AG09309 (cell line): ENCODE data around the gene OR4K5.

Source experiments
- DNase-seq: peaks from one replicate; pipeline ENCODE4 v3.0.0-alpha.2; 2010; ENCODE audit warnings: low read depth
- H3K4me3 ChIP-seq: 2 replicates; pipeline ENCODE4 v1.5.1; 2011; ENCODE audit warnings: mild to moderate bottlenecking, low read depth, low read length, moderate library complexity; ENCODE audit not compliant: control insufficient read depth
- TF ChIP-seq, protein P1 (sequence below): IDR thresholded peaks from 2 replicates; pipeline ENCODE4 v1.5.1; 2011; ENCODE audit warnings: mild to moderate bottlenecking, low read depth, low read length, inconsistent platforms; ENCODE audit not compliant: insufficient read depth, control insufficient read depth; ENCODE audit errors: missing control alignments

The OR4K5 gene, protein sequence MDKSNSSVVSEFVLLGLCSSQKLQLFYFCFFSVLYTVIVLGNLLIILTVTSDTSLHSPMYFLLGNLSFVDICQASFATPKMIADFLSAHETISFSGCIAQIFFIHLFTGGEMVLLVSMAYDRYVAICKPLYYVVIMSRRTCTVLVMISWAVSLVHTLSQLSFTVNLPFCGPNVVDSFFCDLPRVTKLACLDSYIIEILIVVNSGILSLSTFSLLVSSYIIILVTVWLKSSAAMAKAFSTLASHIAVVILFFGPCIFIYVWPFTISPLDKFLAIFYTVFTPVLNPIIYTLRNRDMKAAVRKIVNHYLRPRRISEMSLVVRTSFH

GRCh38 chr14:19920021-19920657 is at the start of gene OR4K5:
TSS of gene OR4K5 (plus strand) at chr14:19920607. CDS start at chr14:19920607, 0 bp downstream.
- TF ChIP-seq, protein P1, sequence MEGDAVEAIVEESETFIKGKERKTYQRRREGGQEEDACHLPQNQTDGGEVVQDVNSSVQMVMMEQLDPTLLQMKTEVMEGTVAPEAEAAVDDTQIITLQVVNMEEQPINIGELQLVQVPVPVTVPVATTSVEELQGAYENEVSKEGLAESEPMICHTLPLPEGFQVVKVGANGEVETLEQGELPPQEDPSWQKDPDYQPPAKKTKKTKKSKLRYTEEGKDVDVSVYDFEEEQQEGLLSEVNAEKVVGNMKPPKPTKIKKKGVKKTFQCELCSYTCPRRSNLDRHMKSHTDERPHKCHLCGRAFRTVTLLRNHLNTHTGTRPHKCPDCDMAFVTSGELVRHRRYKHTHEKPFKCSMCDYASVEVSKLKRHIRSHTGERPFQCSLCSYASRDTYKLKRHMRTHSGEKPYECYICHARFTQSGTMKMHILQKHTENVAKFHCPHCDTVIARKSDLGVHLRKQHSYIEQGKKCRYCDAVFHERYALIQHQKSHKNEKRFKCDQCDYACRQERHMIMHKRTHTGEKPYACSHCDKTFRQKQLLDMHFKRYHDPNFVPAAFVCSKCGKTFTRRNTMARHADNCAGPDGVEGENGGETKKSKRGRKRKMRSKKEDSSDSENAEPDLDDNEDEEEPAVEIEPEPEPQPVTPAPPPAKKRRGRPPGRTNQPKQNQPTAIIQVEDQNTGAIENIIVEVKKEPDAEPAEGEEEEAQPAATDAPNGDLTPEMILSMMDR: no peak
- no peak for DNase-seq
- H3K4me3 ChIP-seq: no peak within 1 kb of the TSS

- TF ChIP-seq, protein P1: no peak
- H3K4me3 ChIP-seq: no peak overlapping the region
- no peak for DNase-seq
These were observed 47.2 kb upstream of the OR4K5 start for GRCh38 chr14:19873178-19873577.

DNA sequence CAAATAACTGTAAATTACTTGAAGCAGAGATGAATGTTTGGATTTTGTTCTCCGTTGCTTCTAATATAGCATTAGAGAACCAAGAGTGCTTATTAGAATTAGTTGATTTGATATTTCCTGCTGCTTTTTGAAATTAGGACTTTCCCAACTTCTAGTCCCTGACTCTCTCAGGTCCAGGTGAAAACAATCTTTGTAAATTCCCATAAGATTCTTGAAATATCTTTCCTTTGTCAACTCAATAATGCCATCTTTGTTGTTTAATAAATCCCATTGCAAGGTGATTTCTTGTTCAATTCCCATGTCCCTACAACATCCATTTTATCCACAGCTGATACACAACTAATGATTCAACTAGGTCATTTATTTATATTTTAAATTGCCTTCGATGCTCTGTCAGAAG is 45.6 kb upstream of the OR4K5 start, which contains the start of gene OR4K2:
Gene OR4K2 (plus strand): TSS at position 301 of the 400 bp plus-strand sequence. CDS start 1,126 bp downstream, outside the sequence.
- TF ChIP-seq, protein P1: no peak
- H3K4me3 ChIP-seq: no peak within 1 kb of the TSS
- DNase-seq: no peak

- H3K4me3 ChIP-seq: no peak overlapping the region
- no peak for DNase-seq
- TF ChIP-seq, protein P1: peak; percentile 13
These were observed 42.3 kb upstream of the OR4K5 start for GRCh38 chr14:19878029-19878642.

DNA sequence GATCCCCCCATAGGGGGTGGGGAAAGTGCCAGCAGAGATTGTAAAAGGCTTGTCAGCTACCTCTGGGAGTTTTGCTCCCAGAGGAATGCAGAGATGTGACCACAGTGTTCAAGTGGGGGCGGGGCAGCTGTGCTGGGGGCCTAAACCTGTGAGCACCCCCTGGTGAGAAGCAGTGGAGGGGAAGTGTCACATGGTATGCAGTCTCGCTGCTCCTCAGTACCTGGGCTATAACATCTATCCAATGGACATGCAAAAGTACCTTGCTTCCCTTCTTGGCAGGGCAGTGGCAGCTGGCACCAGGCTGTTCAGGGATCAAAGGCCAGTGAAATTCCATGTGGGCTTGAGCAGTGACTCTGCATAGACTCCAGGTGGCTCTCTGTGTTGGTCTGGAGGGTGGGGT is 25.1 kb upstream of the OR4K5 start:
- no peak for DNase-seq
- TF ChIP-seq, protein P1: no peak
- no peak overlapping the region for H3K4me3 ChIP-seq

DNA sequence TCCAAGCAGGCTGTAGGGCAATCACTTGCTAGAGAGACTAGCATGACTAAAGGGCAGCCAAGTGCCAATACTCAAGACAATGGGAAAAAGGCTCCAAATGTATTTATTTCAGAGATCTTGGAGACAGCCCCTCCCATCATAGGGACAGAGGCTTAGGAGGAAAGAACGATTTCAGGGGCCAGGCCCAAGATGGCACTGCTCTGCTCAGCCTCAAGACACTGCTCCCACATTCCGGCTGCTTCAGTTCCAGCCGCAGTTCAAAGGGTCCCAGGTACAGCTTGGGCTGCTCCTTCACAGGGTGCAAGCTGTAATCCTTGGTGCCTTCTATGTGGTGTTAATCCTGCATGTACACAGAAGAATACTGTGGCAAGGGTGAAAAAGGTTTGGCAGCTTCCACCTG is 19.4 kb upstream of the OR4K5 start:
- no peak overlapping the region for H3K4me3 ChIP-seq
- TF ChIP-seq, protein P1: no peak
- no peak for DNase-seq
